ENCODE data around the gene MTMR10.

MTMR10 gene

GRCh38 chr15:30956216-30957124, 35.0 kb downstream of the MTMR10 start:
- DNase-seq (ENCODE audit: low read depth in 3 of 3), result no peak

DNA sequence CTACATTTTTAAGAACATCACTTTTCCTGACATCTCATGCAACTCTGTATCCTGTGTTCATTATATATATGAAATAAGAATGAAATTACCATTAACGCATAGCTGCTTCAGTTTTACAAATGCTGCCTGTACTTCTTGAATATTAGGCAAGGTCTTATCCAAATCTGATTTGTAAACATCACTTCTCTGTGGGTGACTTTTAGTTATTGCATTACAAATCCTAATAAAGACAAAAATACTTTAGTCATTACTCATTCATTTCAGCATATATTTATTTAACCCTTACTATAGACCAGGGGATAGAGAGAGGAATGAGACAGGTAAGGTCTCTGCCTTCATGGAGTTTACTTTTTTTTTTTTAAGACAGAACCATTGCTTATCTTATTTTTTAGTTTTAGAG, 36.8 kb downstream of the MTMR10 start:
- no peak for DNase-seq (ENCODE audit: low read depth in 3 of 3)

DNA sequence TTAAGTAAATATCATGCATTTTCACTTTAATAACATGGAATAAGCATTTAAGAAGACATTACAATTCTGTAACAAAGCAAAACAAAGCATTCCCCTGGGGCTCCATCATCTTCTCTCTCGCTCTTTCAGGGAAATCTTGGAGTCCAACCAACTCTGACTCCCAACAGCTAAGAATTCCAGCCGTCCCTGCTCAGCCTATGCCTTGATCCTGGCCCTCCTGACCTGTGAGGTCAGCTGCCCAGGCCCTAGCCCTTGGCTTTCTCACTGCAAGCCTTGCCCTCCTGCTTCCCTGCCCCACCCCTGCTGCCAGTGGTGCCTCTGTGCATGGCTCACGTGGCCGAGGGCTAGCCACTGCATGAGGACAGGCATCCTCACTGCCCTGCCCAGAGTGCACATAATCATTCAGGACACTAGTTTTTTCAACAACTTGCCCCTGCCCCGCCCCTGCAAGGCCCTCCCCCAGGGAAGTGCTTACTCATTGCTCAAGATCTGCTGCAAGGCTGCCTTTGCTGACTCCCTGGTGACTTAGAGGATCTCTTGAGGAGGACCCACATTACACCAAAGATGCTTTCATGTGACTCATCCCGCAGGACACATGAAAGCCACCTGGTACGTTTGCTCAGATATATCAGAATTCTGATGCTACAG, 37.6 kb downstream of the MTMR10 start:
- no peak for DNase-seq (ENCODE audit: low read depth in 3 of 3)

- no peak for DNase-seq (ENCODE audit: low read depth in 3 of 3)
Measured at GRCh38 chr15:30953183-30953582, 38.2 kb downstream of the MTMR10 start.

GRCh38 chr15:30943654-30944335, 47.6 kb downstream of the MTMR10 start:
- no peak for DNase-seq (ENCODE audit: low read depth in 3 of 3)

GRCh38 chr15:30941520-30941919, 49.9 kb downstream of the MTMR10 start:
- DNase-seq (ENCODE audit: low read depth in 3 of 3), result no peak

GRCh38 chr15:30940359-30940758, 51.1 kb downstream of the MTMR10 start:
- DNase-seq (ENCODE audit: low read depth in 3 of 3), result no peak

GRCh38 chr15:30939161-30939560, 52.3 kb downstream of the MTMR10 start:
- DNase-seq (ENCODE audit: low read depth in 3 of 3), result no peak

GRCh38 chr15:30933293-30933692, 58.1 kb downstream of the MTMR10 start:
- no peak for DNase-seq (ENCODE audit: low read depth in 3 of 3)

DNA sequence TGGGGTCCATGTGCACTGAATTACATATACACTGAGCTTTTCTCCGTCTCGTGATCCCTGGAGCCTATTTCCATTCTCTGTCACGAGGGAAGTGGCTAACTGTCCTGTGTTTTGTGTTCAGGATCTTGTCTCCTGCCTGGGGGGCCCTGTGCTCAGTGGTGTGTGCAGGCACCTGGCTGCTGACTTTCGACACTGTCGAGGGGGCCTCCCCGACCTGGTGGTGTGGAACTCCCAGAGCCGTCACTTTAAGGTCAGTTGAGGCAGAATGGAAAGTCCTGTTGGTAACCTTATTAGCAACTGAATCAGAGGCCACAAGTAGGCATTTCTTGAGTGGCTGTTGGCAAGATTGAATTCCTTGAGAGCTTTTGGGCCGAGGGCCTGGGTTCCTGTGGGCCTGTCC, 61.0 kb downstream of the MTMR10 start:
- no peak for DNase-seq (ENCODE audit: low read depth in 3 of 3)

DNA sequence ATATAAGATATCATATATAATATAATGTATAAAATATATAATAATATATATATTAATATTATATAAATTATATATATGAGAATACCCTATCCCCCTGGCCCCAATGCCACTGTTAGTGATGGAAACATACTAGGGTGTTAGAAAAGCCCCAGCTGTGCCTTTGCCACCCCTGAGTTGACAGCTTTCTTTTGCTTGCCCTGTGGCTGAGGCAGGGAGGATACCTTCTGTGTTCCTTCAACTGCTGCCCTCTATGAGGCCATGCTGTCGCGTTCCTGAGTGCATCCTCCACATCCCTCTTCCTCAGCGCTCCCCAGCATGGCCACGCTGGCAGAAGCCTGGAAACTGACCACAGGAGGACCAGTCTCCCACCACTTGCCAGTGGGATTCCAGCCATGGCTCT, 61.4 kb downstream of the MTMR10 start:
- DNase-seq (ENCODE audit: low read depth in 3 of 3), result no peak

- no peak for DNase-seq (ENCODE audit: low read depth in 3 of 3)
Measured at GRCh38 chr15:30929064-30929669, 62.3 kb downstream of the MTMR10 start.

- DNase-seq (ENCODE audit: low read depth in 3 of 3), result no peak
Measured at GRCh38 chr15:30928076-30928475, 63.4 kb downstream of the MTMR10 start.

GRCh38 chr15:30927148-30927761, 64.2 kb downstream of the MTMR10 start:
- DNase-seq (ENCODE audit: low read depth in 3 of 3), result no peak

GRCh38 chr15:30926161-30926560, 65.3 kb downstream of the MTMR10 start:
- no peak for DNase-seq (ENCODE audit: low read depth in 3 of 3)

GRCh38 chr15:30925686-30926085, 65.7 kb downstream of the MTMR10 start:
- DNase-seq (ENCODE audit: low read depth in 3 of 3), result no peak

DNA sequence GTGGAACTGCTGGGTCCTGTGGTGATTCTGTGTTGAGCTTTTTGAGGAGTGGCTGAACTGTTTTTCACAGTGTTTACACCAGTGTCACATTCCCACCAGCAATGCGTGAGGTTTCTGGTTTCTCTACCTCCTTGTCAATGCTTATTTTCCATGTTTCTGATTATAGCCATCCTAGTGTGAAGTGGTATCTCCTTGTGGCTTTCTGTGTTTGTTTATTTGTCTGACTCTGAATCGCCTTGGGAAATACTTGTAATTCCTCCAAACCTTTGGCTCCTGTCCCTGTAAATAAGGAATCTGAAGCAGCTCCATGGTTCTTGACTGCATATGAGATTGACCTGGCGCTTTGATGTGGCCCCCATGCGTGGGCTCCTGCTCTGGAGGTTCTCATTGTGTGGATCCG, 67.1 kb downstream of the MTMR10 start:
- no peak for DNase-seq (ENCODE audit: low read depth in 3 of 3)

GRCh38 chr15:30923429-30923828, 68.0 kb downstream of the MTMR10 start:
- DNase-seq (ENCODE audit: low read depth in 3 of 3), result no peak

DNA sequence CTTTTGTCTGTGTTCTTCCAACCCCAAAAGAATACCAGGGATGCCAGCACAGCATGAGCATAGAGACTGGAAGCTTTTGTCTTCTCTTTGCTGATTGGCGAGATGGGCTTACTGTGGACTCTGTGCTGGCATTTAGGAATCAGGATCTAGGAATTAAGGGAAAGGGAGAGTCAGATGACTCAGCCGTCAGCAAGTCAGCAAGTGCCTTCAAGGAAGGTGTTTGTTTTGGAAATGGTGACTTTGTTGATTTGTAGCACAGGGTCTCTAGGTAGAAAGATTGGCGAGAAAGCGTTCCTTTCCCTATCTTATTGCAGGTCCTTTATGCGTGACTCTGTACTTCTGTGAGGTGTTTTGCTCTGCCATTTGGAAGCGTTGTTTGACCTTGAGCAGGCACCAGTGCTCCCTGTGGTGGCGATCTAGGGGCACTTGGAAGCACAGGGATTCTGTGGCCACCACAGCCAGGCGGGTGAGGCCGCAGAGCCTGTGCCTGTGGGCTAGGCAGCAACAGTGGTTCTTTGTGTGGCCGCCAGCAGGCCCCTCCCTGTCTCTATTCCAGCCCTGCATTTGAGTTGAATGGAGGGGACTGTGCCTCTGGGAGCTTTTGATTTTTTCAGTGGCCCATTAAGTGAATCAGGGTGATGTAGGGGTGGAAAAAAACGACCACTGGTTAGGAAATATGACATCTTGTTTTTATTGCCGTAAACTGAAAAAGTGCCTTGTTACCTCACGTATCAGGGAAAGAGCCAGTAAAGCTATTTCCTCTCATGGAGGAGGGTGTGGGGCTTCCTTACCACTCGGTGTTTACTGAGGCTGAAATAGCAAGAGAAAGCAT, 68.7 kb downstream of the MTMR10 start:
- no peak for DNase-seq (ENCODE audit: low read depth in 3 of 3)

DNA sequence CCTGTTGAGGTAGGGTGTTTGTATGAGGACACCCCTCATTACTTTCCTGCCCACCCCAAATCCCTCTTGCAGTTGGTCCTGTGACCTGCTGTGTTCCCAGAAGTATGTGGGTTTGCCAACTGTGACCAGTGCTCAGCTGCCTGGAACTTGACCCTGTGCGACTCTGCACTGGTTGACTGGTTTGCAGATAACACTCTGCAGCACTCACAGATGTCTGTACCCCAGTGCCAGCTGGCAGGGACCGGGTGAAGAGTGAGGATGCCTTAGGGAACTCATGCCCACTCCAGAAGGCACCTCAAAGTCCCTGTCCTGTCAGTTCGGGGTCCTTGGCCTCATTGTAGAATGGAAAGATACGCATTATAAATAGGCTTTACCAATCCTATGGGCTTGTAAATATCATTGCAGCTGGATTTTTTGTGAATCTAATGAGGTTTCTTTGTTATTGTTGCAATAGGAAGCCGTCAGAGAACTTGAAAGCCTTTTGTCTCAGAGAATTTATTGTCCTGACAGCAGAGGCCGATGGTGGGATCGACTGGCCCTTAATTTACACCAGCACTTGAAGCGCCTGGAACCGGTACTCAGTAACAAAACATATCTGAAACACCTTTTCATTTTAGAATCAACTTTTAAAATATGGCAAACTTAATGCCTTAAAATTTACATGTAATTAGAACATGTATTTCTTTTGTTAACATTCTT, 69.5 kb downstream of the MTMR10 start:
- DNase-seq (ENCODE audit: low read depth in 3 of 3), result no peak

Measured in stimulated activated CD4-positive, alpha-beta T cell treated with anti-CD3 and anti-CD28 coated beads, TNF-alpha, amount 100 ng/mL, for 4 hours (primary cell).